Heart left ventricle (tissue), 13 donors: ENCODE measurements around the gene PRKAR1B.

ENCODE experiments used
- POLR2A ChIP-seq, 2 donors: fragments of 450-650 bp; IDR thresholded peaks; one replicate each; pipeline ENCODE4 v1.6.1; 2017; ENCODE audit warnings: antibody characterized with exemption in 2 of 2, mild to moderate bottlenecking in 2 of 2, moderate library complexity in 2 of 2
- TF ChIP-seq, protein P1 (sequence below), 12 donors: fragments of 200-600 bp; sonication (generic) in 4 of 12; IDR thresholded peaks; one replicate each; pipeline versions ENCODE4 v1.5.0 to v1.8.0; 2018 to 2022; ENCODE audit warnings: antibody characterized with exemption in 12 of 12, mild to moderate bottlenecking in 5 of 12
- donor health status: ischemic (EF 13 %, LVEDD 7.1; RV severe dilation, severe dysfunction).
- donor health status: DM: no; HTN: yes; CAD: no.
- donor health status: DM: no; HTN: no; CAD: no.
- donor health status: ischemic (EF 25% LVEDD 6.9; RV normal size, moderate dysfunction).
- donor health status: ischemic (EF 25% LVEDD 5.7; RV mildly dilated, moderate dysfunction).
- donor health status: ischemic (EF 35%, LVEDD 5.7; RV mildly dilated, moderate dysfunction).
- donor health status: nonischemic (EF 11% LVEDD 7.7; RV severe dilation, severe dysfunction).
- donor health status: DM: yes; HTN: yes; CAD: no.
- donor health status: PGD.
- donor health status: ischemic (EF 29% LVEDD 5.4; RV normal size, mild dysfunction).
- donor health status: nonischemic (EF 23%, LVEDD 6.1; RV moderate dilation, normal function).

- TF ChIP-seq, protein P1, sequence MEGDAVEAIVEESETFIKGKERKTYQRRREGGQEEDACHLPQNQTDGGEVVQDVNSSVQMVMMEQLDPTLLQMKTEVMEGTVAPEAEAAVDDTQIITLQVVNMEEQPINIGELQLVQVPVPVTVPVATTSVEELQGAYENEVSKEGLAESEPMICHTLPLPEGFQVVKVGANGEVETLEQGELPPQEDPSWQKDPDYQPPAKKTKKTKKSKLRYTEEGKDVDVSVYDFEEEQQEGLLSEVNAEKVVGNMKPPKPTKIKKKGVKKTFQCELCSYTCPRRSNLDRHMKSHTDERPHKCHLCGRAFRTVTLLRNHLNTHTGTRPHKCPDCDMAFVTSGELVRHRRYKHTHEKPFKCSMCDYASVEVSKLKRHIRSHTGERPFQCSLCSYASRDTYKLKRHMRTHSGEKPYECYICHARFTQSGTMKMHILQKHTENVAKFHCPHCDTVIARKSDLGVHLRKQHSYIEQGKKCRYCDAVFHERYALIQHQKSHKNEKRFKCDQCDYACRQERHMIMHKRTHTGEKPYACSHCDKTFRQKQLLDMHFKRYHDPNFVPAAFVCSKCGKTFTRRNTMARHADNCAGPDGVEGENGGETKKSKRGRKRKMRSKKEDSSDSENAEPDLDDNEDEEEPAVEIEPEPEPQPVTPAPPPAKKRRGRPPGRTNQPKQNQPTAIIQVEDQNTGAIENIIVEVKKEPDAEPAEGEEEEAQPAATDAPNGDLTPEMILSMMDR (IDR thresholded peaks at IDR 0.05) = no peak
- TF ChIP-seq POLR2A (IDR thresholded peaks at IDR 0.05) = no peak
These were observed 132.7 kb downstream of the PRKAR1B start for GRCh38 chr7:594212-594913.
